ENCODE data around the gene C3orf22. TPM values are rescaled to one million over a fixed set of nuclear protein-coding genes. Genes with fewer than 3 reads are reported as not detected.

Gene C3orf22
- not detected in 2 replicates for total RNA-seq

GRCh38 chr3:126558336-126559071 lies at the start of gene C3orf22:
C3orf22 (minus strand) TSS chr3:126558932; CDS start chr3:126553390, 5,542 bp downstream.

GRCh38 chr3:126523745-126524428 lies 34.8 kb downstream of the C3orf22 start, which contains the start of gene CHST13:
CHST13 (plus strand) TSS chr3:126524155; CDS start chr3:126524333, 178 bp downstream.

DNA sequence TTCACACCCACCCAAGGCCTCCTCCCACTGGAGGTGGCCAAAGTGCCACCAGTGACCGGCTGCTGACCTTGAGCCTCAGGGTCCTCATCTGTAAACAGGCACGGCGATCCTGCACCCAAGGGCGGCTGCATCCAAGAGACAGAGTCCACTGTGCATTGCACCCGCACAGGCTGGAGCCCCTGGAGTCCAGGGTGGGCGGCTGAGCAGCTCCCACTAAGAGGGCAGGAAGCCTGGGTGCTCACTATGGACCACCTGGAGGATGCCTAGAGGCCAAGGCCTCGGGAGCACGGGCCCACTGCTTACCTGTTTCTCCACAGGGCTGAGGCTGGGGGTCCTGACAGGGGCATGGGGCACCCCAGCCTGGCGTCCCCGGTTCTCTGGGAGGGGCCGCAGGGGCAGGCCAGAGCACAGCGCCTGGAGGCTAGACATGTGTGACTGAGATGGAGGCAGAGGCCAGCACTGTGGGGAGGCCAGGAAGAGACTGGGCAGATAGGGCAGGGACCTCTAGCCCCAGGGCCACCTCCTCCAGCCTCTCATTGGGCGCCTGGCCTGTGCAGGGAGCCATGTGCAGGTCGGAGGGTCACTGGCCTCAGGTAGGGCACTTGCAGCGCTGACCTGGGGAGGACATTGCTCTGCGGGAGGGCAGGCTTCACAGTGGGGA lies 41.3 kb downstream of the C3orf22 start, which contains the start of gene UROC1:
Gene UROC1 (minus strand): TSS at position 483 of the 661 bp plus-strand sequence. CDS start 54 bp downstream, at position 429.

Other genes starting within 250 kb of the C3orf22 start
- gene KLF15, start 201.5 kb downstream of the C3orf22 start, total RNA-seq: 2.9 and 3.2 TPM in 2 replicates
- gene CFAP100, start 164.0 kb downstream of the C3orf22 start, total RNA-seq: not detected in 2 replicates
- 16.4 and 17.2 TPM in 2 replicates for gene ZXDC, start 83.0 kb downstream of the C3orf22 start, total RNA-seq
- gene UROC1, start 41.2 kb downstream of the C3orf22 start, total RNA-seq: not detected in 2 replicates
- gene CHST13, start 34.8 kb downstream of the C3orf22 start, total RNA-seq: not detected in 2 replicates
- gene TXNRD3, start 96.2 kb upstream of the C3orf22 start, total RNA-seq: 8.7 and 9.8 TPM in 2 replicates
- 11.9 and 12.6 TPM in 2 replicates for gene CHCHD6, start 145.3 kb upstream of the C3orf22 start, total RNA-seq

All from aortic smooth muscle cell (primary cell).